ENCODE measurements around the gene PHPT1. TPM values are rescaled to one million over a fixed set of nuclear protein-coding genes. Genes with fewer than 3 reads are reported as not detected.

PHPT1 gene
- total and polyA plus RNA-seq, 8 donors = 31.5 to 168 (median 42.9) TPM

GRCh38 chr9:136885950-136886578 lies 36.9 kb downstream of the PHPT1 start, which contains the start of gene TRAF2:
TRAF2 (plus strand) TSS chr9:136886516; CDS start chr9:136898741, 12,225 bp downstream.
- 0 to 1% (median 0%) methylated on average over 10 to 88 of the region's 88 CpGs for WGBS, 5 donors
- no peaks in the 10 kb centered on the region for H3K27me3 ChIP-seq
- peak within 1 kb of the TSS; percentile 42 to 97 (median 89) for H3K27ac ChIP-seq
- intact Hi-C loops (cut with DNase I; ENCODE audit: low total_unique reads) = no loop called here
- H3K4me1 ChIP-seq = peaks cover 21 to 61% (median 45%) of the 10 kb centered on the region in 4 donors
- peak in 2 of 3 donors; percentile 74 to 82 for TF ChIP-seq POLR2AphosphoS5 (IDR thresholded peaks at IDR 0.05)
- no peak for TF ChIP-seq POLR2A (IDR thresholded peaks at IDR 0.05)
- peaks cover 0 to 11% (median 10%) of the 10 kb centered on the region in 4 donors for H3K36me3 ChIP-seq
- DNase-seq = peak; percentile 99
- H3K4me3 ChIP-seq = peak within 1 kb of the TSS; percentile 82 to 98 (median 94)
- H3K9me3 ChIP-seq = no peaks in the 10 kb centered on the region

- intact Hi-C loops (cut with DNase I; ENCODE audit: low total_unique reads) = no loop called here
- TF ChIP-seq POLR2A (IDR thresholded peaks at IDR 0.05) (no peak), EP300 (IDR thresholded peaks at IDR 0.05) (no peak), POLR2AphosphoS5 (IDR thresholded peaks at IDR 0.05) (no peak), CTCF (IDR thresholded peaks at IDR 0.05) (no peak)
- no peaks in the 10 kb centered on the region for H3K9me3 ChIP-seq
- peak overlapping the region; percentile 82 to 98 (median 94) for H3K4me3 ChIP-seq
- H3K36me3 ChIP-seq = peaks cover 0 to 18% (median 17%) of the 10 kb centered on the region in 4 donors
- H3K27me3 ChIP-seq = no peaks in the 10 kb centered on the region
- H3K27ac ChIP-seq = peak overlapping the region; percentile 42 to 97 (median 89)
- peaks cover 15 to 53% (median 40%) of the 10 kb centered on the region in 4 donors for H3K4me1 ChIP-seq
- WGBS, 5 donors = 1 to 4% (median 1%) methylated on average over 32 to 76 of the region's 76 CpGs
- peak in 1 of 2 donors; percentile 66 for DNase-seq
Observed at GRCh38 chr9:136886610-136887597, 37.7 kb downstream of the PHPT1 start.

- peaks cover 0 to 28% (median 25%) of the 10 kb centered on the region in 4 donors for H3K36me3 ChIP-seq
- peaks cover 7 to 37% (median 28%) of the 10 kb centered on the region in 4 donors for H3K4me1 ChIP-seq
- no peaks in the 10 kb centered on the region for H3K9me3 ChIP-seq
- no peak for TF ChIP-seq POLR2A (IDR thresholded peaks at IDR 0.05)
- 53 to 81% (median 66%) methylated on average over 8 of the region's 8 CpGs for WGBS, 5 donors
- no peaks in the 10 kb centered on the region for H3K27me3 ChIP-seq
- no peak overlapping the region for H3K4me3 ChIP-seq
- no peak for DNase-seq
- intact Hi-C loops (cut with DNase I; ENCODE audit: low total_unique reads) = no loop called here
- H3K27ac ChIP-seq = no peak overlapping the region
Observed at GRCh38 chr9:136888454-136888853, 39.2 kb downstream of the PHPT1 start.

- H3K27ac ChIP-seq = no peak overlapping the region
- intact Hi-C loops (cut with DNase I; ENCODE audit: low total_unique reads) = no loop called here
- H3K9me3 ChIP-seq = no peaks in the 10 kb centered on the region
- H3K4me1 ChIP-seq = peaks cover 7 to 35% (median 31%) of the 10 kb centered on the region in 4 donors
- H3K27me3 ChIP-seq = no peaks in the 10 kb centered on the region
- no peak overlapping the region for H3K4me3 ChIP-seq
- no peak for DNase-seq
- TF ChIP-seq EP300 (IDR thresholded peaks at IDR 0.05) = no peak
- H3K36me3 ChIP-seq = peaks cover 0 to 38% (median 30%) of the 10 kb centered on the region in 4 donors
- WGBS, 5 donors = 92 to 96% (median 94%) methylated on average over 42 of the region's 42 CpGs
Observed at GRCh38 chr9:136889858-136890257, 40.6 kb downstream of the PHPT1 start.

- peaks cover 0 to 45% (median 34%) of the 10 kb centered on the region in 4 donors for H3K36me3 ChIP-seq
- no peaks in the 10 kb centered on the region for H3K9me3 ChIP-seq
- H3K4me3 ChIP-seq = no peak overlapping the region
- no peak for DNase-seq
- TF ChIP-seq CTCF (IDR thresholded peaks at IDR 0.05) = no peak
- no peak for TF ChIP-seq POLR2AphosphoS5 (IDR thresholded peaks at IDR 0.05)
- no peak for TF ChIP-seq EP300 (IDR thresholded peaks at IDR 0.05)
- TF ChIP-seq POLR2A (IDR thresholded peaks at IDR 0.05) = no peak
- H3K4me1 ChIP-seq = peaks cover 2 to 29% (median 25%) of the 10 kb centered on the region in 4 donors
- no peaks in the 10 kb centered on the region for H3K27me3 ChIP-seq
- intact Hi-C loops (cut with DNase I; ENCODE audit: low total_unique reads) = no loop called here
- WGBS, 5 donors = 85 to 93% (median 87%) methylated on average over 12 to 13 of the region's 13 CpGs
- H3K27ac ChIP-seq = no peak overlapping the region
Observed at GRCh38 chr9:136890661-136891060, 41.5 kb downstream of the PHPT1 start.

All from stomach (tissue), 9 donors.